Common myeloid progenitor, CD34-positive (primary cell): ENCODE results near the gene PLPP4.

Experiments used
- CTCF ChIA-PET: fragments of 350-600 bp; sonication (Branson Sonifier 250); formaldehyde crosslinking; loops from one replicate; lab custom pipeline; 2021; ENCODE audit warnings: antibody characterized with exemption; lab: Charles Lee
- POLR2A ChIA-PET: fragments of 350-600 bp; sonication (Branson Sonifier 250); formaldehyde crosslinking; loops from one replicate; lab custom pipeline; 2021; ENCODE audit warnings: antibody characterized with exemption; lab: Charles Lee
- DNase-seq, 3 donors: peaks; one replicate each; pipeline versions ENCODE4 v3.0.0 to v3.0.0-alpha.2; 2013
- H3K27ac ChIP-seq, 2 experiments: 1 replicate in 1 of 2; 2 replicates in 1 of 2; pipeline ENCODE4 v1.7.0; 2013; ENCODE audit warnings: inconsistent platforms in 2 of 2, low read length in 2 of 2, mild to moderate bottlenecking in 2 of 2, low read depth in 1 of 2, moderate library complexity in 1 of 2; ENCODE audit not compliant: severe bottlenecking in 2 of 2, insufficient read depth in 1 of 2, poor library complexity in 1 of 2
- H3K27me3 ChIP-seq, 5 experiments: replicated peaks in 2 of 5; 1 replicate in 3 of 5; 2 replicates in 2 of 5; pipeline versions ENCODE4 v1.6.1 to v1.7.0; 2013; ENCODE audit warnings: low read length in 4 of 5, mild to moderate bottlenecking in 2 of 5, moderate library complexity in 2 of 5, inconsistent platforms in 1 of 5; ENCODE audit not compliant: insufficient read depth in 5 of 5, control insufficient read depth in 4 of 5
- H3K36me3 ChIP-seq, 4 experiments: 1 replicate in 2 of 4; 2 replicates in 2 of 4; pipeline versions ENCODE4 v1.6.1 to v1.7.0; 2013; ENCODE audit warnings: low read length in 3 of 4, control low read depth in 1 of 4, mild to moderate bottlenecking in 1 of 4; ENCODE audit not compliant: control insufficient read depth in 4 of 4, insufficient read depth in 4 of 4
- H3K4me1 ChIP-seq, 4 experiments: 1 replicate in 3 of 4; 2 replicates in 1 of 4; pipeline versions ENCODE4 v1.6.1 to v1.7.1; 2013; ENCODE audit warnings: low read length in 3 of 4, mild to moderate bottlenecking in 3 of 4, control low read depth in 1 of 4, inconsistent platforms in 1 of 4, moderate library complexity in 1 of 4; ENCODE audit not compliant: control insufficient read depth in 4 of 4, insufficient read depth in 4 of 4; ENCODE audit errors: control extremely low read depth in 1 of 4
- H3K4me3 ChIP-seq, 7 experiments: 1 replicate in 4 of 7; 2 replicates in 3 of 7; pipeline versions ENCODE4 v1.5.1 to v1.7.0; 2013; ENCODE audit warnings: mild to moderate bottlenecking in 7 of 7, low read length in 6 of 7, moderate library complexity in 6 of 7, inconsistent platforms in 2 of 7, low read depth in 2 of 7, control low read depth in 1 of 7; ENCODE audit not compliant: insufficient read depth in 4 of 7, control insufficient read depth in 1 of 7; ENCODE audit errors: extremely low read depth in 1 of 7
- H3K9me3 ChIP-seq, 5 experiments: 1 replicate in 4 of 5; 2 replicates in 1 of 5; pipeline versions ENCODE4 v1.6.1 to v1.7.1; 2013; ENCODE audit warnings: low read length in 4 of 5, mild to moderate bottlenecking in 2 of 5, inconsistent platforms in 1 of 5, low read depth in 1 of 5, moderate library complexity in 1 of 5; ENCODE audit not compliant: control insufficient read depth in 4 of 5, insufficient read depth in 2 of 5; ENCODE audit errors: control extremely low read depth in 1 of 5
- WGBS: methylation state at CpG from one replicate; pipeline ENCODE4 v1.1.5; 2013; ENCODE audit not compliant: insufficient coverage; 5-methylcytosine and 5-hydroxymethylcytosine counted together

The PLPP4 gene

DNA sequence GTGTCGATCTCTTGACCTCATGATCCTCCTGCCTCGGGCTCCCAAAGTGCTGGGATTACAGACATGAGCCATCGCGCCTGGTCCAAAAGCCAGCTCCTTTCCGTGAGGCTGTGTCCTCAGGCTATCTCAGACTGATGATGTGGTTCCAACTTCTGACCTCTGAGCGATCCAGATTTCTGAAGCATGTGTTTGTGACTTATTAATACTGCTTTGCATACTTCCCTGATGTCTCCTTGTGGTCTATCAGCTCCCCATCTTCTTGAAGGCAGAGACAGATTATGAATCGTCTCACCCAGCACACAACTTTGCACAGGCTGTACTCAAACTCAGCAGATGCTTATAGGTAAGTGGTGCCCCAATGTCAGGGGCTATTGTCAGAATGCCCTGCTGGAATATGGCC is 2.0 kb upstream of the PLPP4 start:
- H3K36me3 ChIP-seq, result no peaks in the 10 kb centered on the region
- H3K27me3 ChIP-seq, result peaks cover 3 to 71% (median 33%) of the 10 kb centered on the region in 5 experiments
- no peak overlapping the region for H3K27ac ChIP-seq
- H3K4me3 ChIP-seq, result no peak overlapping the region
- ChIA-PET CTCF (interaction anchor here (1.5 kb wide), 1 partner anchor 32 kb away, joined by 5 read pairs; no protein-coding TSS in a partner anchor), POLR2A (no interaction called here)
- DNase-seq, result no peak
- WGBS, result 99% methylated on average over 7 of the region's 7 CpGs
- H3K9me3 ChIP-seq, result no peaks in the 10 kb centered on the region
- peaks cover 0 to 16% (median 13%) of the 10 kb centered on the region in 4 experiments for H3K4me1 ChIP-seq

DNA sequence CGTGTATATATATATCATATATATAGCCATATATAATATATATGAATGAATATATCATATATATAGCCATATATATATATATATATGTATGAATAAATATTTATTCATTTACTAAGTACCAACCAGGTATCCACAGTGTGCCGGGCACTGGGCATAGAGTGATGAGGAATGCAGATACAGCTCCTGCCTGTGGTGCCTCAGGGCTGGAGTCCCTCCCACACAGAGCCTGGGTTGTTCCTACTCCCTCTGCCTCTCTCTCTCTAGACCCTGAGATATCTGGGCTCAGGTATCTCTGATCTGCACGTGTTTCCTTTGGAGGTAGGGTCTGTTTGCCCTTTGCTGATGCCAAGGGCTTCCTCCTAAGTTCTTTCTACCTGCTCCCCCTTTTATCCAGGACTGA is 1.4 kb upstream of the PLPP4 start:
- WGBS, result 74% methylated on average over 2 of the region's 3 CpGs
- POLR2A ChIA-PET, result interaction anchor here (0.5 kb wide), 1 partner anchor 54 kb away, joined by 3 read pairs; no protein-coding TSS in a partner anchor
- no peaks in the 10 kb centered on the region for H3K36me3 ChIP-seq
- no peak overlapping the region for H3K27ac ChIP-seq
- peaks cover 3 to 74% (median 38%) of the 10 kb centered on the region in 5 experiments for H3K27me3 ChIP-seq
- CTCF ChIA-PET, result interaction anchor here (1.5 kb wide), 1 partner anchor 32 kb away, joined by 5 read pairs; no protein-coding TSS in a partner anchor
- H3K9me3 ChIP-seq, result no peaks in the 10 kb centered on the region
- no peak for DNase-seq
- peaks cover 0 to 16% (median 13%) of the 10 kb centered on the region in 4 experiments for H3K4me1 ChIP-seq
- H3K4me3 ChIP-seq, result no peak overlapping the region

DNA sequence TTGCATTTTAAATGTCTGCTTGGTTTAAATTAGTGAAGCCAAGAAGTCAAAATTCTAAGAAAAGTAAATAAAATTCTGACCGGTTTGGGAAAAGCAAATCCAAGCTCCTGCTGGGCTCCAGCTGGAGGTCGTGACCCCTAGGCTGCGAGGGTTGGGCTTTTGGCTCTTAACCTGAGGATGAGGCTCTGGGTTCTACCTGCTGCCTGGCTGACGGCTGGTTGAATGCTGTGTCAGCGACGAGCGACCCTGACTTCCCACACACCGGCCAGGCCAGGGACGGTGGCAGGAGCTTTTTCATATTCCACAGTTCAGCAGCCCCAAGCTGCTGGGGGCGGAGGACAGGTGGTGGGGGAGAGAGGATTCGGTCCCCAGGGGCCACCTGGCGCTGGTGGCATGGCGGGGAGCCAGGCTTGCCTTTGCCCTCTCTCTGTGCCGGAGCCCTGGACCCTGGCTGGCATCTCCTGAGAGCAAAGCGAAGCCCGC is 843 bp upstream of the PLPP4 start:
- H3K4me3 ChIP-seq, result peak overlapping the region; percentile 40 to 77 (median 58)
- 39% methylated on average over 7 of the region's 16 CpGs for WGBS
- no peak overlapping the region for H3K27ac ChIP-seq
- ChIA-PET CTCF (interaction anchor here (0.5 to 1.5 kb wide), 2 partner anchors 33 to 551 kb away, joined by 5 read pairs; no protein-coding TSS in a partner anchor), POLR2A (no interaction called here)
- no peaks in the 10 kb centered on the region for H3K9me3 ChIP-seq
- peaks cover 0 to 16% (median 13%) of the 10 kb centered on the region in 4 experiments for H3K4me1 ChIP-seq
- H3K27me3 ChIP-seq, result peaks cover 3 to 79% (median 44%) of the 10 kb centered on the region in 5 experiments
- peak in 1 of 3 donors; percentile 26 for DNase-seq
- H3K36me3 ChIP-seq, result no peaks in the 10 kb centered on the region

DNA sequence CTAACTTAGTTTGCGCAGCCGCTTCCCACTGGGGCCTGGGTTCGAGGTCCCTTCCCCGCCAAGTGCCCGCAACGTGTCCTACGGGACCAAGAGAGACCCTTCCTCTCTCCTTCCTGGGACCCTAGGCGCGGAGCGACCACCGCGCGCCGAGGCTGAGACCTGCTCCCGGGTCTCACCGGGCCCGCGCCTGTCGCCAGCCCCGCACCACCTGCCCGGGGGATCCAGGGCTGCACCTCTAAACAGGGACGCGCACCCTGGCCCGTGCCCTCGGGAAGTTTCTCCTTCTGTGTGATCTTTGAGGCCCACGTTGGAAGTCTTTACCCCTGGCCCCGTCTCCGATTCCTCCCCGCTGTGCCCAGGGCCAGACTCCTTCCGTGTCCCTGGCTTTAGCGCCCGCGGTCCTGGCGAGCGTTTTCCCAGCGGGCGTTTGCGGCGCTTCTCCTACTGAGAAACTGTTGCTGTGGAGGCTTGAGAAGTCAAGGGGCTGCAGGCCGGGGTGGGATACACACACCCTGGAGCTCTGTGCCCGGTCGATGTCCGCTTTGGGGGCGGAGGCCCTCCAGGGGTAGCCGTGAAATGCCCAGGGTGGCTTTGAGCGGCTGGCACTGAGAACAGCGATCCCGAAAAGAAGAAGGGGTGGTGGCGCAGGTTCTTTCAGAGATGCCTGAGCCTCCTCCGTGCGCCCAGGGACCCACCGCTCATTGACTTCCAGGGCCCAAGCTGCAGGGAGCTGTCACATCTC is 575 bp downstream of the PLPP4 start:
- Histone ChIP-seq H3K27me3 (peaks cover 3 to 74% (median 45%) of the 10 kb centered on the region in 5 experiments), H3K4me3 (peak overlapping the region; percentile 25 to 77 (median 52)), H3K27ac (no peak overlapping the region), H3K9me3 (no peaks in the 10 kb centered on the region), H3K36me3 (no peaks in the 10 kb centered on the region), H3K4me1 (peaks cover 0 to 16% (median 13%) of the 10 kb centered on the region in 4 experiments)
- CTCF ChIA-PET, result interaction anchor here (1.3 kb wide), 1 partner anchor 23 kb away, joined by 3 read pairs; no protein-coding TSS in a partner anchor
- POLR2A ChIA-PET, result no interaction called here
- WGBS, result 15% methylated on average over 49 of the region's 52 CpGs
- DNase-seq, result no peak

- no peak overlapping the region for H3K27ac ChIP-seq
- H3K27me3 ChIP-seq, result peaks cover 3 to 68% (median 42%) of the 10 kb centered on the region in 5 experiments
- CTCF ChIA-PET, result interaction anchor here (1.3 kb wide), 1 partner anchor 22 kb away, joined by 3 read pairs; no protein-coding TSS in a partner anchor
- H3K4me1 ChIP-seq, result peaks cover 0 to 16% (median 13%) of the 10 kb centered on the region in 4 experiments
- POLR2A ChIA-PET, result no interaction called here
- no peaks in the 10 kb centered on the region for H3K9me3 ChIP-seq
- WGBS, result 100% methylated on average over 2 of the region's 4 CpGs
- no peak overlapping the region for H3K4me3 ChIP-seq
- DNase-seq, result no peak
- H3K36me3 ChIP-seq, result no peaks in the 10 kb centered on the region
Observed at GRCh38 chr10:120458432-120458831, 1.4 kb downstream of the PLPP4 start.

DNA sequence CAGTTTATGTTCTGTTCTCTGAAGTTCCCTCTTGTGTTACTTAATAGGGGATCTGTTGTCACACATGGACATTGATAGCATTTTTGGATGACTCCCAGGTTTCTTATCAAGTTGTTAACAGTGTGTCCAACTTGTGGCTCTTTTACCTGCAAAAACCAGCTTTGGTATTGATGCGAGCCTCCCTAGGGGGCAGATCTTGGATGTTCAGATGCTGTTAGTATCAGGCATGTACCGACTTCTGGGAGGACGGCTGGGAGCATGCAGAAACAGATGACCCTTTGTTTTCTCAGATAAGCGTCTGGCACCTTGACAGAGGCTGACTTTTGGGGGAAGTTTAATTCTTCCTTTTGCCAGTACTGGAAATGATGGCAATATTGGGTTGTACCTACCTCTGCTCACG is 2.2 kb downstream of the PLPP4 start:
- Histone ChIP-seq H3K27me3 (peaks cover 3 to 60% (median 38%) of the 10 kb centered on the region in 5 experiments), H3K4me3 (no peak overlapping the region), H3K4me1 (peaks cover 0 to 16% (median 13%) of the 10 kb centered on the region in 4 experiments), H3K9me3 (no peaks in the 10 kb centered on the region), H3K27ac (no peak overlapping the region), H3K36me3 (no peaks in the 10 kb centered on the region)
- DNase-seq, result peak in 1 of 3 donors; percentile 26
- ChIA-PET CTCF (no interaction called here), POLR2A (no interaction called here)
- WGBS, result 75% methylated on average over 5 of the region's 5 CpGs

GRCh38 chr10:120460186-120460585 is 3.2 kb downstream of the PLPP4 start:
- no peak for DNase-seq
- peaks cover 0 to 16% (median 13%) of the 10 kb centered on the region in 4 experiments for H3K4me1 ChIP-seq
- H3K4me3 ChIP-seq, result no peak overlapping the region
- POLR2A ChIA-PET, result no interaction called here
- CTCF ChIA-PET, result no interaction called here
- H3K27me3 ChIP-seq, result peaks cover under 1 to 52% (median 35%) of the 10 kb centered on the region in 5 experiments
- no peaks in the 10 kb centered on the region for H3K9me3 ChIP-seq
- H3K27ac ChIP-seq, result no peak overlapping the region
- no CpG with 5 or more reads among the region's 1 CpG for WGBS
- no peaks in the 10 kb centered on the region for H3K36me3 ChIP-seq
